Hematopoietic multipotent progenitor cell treated with erythropoietin and hydrocortisone succinate and interleukin-3 and kit ligand, for 4 days (in vitro differentiated cells): ENCODE data around the gene SUN1.

Experiments used
- DNase-seq: peaks from one replicate; pipeline ENCODE4 v3.0.0-alpha.2; 2015

Gene SUN1

GRCh38 chr7:909358-910329 lies 77.4 kb downstream of the SUN1 start:
- DNase-seq = peak; percentile 87

GRCh38 chr7:910441-910861 lies 78.2 kb downstream of the SUN1 start:
- DNase-seq = no peak

DNA sequence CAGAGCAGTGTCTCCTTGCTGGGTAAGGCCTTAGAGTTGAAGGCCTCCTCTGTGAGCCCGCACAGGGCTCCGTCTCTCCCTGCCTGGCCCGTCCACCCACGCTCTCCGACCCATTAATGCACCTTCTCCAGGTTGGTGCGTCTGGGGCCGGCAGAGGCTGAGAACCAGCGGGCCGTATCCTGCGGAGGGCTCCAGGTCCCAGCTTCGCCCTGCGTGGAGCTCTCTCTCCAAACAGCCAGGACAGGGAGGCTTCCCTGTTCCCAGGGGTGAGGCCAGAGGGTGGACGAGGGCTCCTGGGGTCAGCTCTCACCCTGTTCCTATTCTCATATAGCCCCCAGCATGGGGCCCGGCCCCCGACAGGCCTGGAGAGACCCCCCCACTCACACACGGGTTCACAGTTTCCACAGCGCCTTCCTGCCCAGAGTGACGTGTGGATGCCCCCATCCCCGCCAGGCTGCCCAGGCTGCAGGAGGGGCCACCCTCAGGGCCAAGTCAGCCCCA lies 78.7 kb downstream of the SUN1 start:
- no peak for DNase-seq

DNA sequence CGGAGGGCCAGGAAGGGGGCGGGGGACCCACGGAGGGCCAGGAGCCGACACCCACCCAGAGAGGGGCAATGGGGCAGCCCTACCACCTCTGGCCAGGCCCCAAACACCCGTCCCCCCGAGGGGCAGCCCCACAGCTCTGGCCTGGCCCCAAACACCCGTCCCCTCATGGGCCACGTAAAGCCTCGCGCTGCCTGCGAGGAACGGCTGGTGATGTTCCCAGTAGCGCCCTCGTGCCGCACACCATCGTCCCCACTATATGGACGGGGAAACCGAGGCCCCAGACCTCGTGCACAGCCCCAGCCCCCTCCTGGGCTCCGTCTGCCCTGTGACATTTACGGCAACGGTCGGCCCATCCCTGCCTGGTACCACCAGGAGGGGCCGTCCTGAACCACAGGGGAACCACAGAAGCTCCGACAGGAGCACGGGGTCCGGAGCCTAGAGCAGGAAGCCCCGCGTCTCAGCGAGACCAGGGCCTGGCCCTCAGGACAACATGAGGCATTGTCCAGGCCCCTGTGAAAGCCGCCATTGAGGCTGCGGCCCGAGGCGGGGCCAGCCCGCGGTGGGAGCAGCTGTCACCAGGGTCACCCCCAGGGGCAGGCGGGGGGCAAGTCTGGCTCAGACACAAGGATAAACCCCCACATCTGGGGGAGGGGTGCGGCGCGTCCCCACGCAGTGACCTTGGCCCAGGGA lies 79.7 kb downstream of the SUN1 start:
- no peak for DNase-seq

DNA sequence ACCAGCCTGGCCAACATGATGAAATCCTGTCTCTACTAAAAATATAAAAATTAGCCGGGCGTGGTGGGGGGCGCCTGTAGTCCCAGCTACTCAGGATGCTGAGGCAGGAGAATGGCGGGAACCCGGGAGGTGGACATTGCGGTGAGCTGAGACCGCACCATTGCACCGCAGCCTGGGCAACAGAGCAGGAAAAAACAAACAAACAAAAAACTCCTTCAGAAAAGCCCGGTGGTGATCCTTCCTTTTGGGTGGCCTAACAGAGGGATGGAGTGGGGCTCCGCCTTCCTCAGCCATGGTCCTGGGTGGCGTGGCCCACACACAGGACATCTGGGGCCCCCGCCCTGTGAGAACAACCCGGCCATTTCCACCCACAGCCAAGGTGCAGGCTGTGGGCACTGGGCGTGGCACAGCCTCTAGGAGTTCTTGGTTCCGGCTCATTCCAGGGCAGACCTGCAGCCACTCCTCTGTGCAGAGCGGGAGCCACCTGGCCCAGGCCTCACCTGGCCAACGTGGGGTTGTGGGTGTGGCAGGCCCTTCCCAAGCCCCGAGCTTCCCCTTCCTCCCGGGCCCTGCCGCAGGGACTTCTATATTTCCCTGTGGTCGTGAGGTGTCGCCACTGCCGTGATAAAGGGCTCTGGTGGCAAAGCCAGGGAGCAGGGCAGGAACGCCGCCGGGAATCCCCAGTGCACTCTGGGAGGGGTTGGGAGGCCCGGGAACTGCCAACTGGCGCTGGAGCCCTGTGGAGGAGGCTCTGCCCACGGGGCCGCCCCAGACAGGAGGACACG lies 81.7 kb downstream of the SUN1 start:
- DNase-seq = no peak

GRCh38 chr7:914521-915194 lies 82.4 kb downstream of the SUN1 start:
- DNase-seq = no peak

GRCh38 chr7:915291-916218 lies 83.3 kb downstream of the SUN1 start:
- no peak for DNase-seq

DNA sequence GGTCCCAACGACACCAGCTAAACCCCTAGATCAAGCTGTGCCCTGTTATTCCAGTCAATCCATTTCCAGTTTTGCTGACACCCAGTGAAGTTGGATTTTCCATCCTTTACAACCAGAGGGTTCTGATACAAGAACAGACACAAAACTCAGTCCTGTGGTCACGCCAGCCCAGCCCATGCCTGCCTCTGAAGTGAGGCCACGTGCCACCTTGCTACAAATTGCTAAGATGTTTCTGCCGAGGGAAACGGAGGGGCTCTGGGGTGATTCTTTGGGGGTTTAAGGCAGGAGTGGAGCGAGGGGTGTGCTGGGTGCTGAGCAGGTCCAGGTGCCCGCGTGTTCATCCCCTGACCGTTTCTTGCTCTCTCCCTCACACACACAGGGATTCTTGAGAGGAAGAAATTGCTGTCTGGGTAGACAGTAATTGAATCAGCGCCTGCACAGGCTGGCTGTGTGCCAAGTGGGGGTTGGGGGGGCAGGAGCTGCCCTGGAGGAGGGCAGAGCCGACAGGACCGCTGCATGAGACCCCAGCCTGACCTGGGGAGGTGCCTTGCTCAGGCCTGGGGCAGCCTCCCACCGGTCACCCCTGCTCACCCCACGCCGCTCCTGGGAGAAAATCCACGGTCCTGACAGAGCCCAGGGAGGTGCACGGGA lies 84.1 kb downstream of the SUN1 start:
- DNase-seq = no peak

GRCh38 chr7:917255-918117 lies 85.2 kb downstream of the SUN1 start:
- DNase-seq = no peak

DNA sequence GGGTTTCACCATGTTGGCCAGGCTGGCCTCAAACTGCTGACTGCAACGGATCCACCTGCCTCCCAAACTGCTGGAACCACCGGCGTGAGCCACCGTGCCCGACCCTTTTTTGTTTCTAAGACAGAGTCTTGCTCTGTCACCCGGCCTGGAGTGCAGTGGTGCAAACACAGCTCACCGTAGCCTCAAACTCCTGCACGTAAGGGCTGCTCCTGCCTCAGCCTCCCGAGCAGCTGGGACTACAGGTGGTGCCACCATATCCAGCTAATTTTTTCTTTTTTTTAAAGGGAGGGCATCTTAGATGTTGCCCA lies 85.8 kb downstream of the SUN1 start:
- no peak for DNase-seq

DNA sequence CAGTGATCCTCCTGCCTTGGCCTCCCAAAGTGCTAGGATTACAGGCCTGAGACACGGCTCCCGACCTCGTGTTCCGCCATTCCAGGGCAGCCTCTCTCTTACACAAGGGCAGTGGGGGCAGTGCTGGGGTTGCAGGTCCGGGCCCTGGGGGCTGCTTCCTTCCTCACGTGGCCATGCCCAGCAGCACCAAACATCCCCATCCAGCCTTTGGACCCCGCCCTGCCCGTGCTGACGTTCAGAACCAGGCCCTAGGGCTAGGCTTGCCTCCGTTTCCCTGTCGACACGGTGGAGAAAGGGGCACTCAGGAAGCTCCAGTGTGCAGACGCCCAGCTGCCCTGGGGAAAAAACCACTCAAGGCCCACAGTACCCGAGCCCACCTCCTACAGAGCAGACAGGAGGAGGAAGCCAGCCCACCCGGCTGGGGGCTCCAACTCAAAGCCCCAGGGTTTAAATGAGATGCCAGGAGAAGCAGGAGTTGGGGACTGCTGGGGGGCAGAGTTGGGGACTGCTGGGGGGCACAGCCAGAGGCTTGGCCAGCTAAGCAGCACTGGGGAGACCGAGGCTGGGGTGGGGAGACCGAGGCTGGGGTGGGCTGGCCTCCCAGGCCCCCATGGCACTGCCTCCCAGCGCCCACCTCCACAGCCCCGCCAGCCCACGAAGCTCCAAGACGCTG lies 86.3 kb downstream of the SUN1 start:
- DNase-seq = no peak

GRCh38 chr7:919114-919442 lies 86.8 kb downstream of the SUN1 start:
- DNase-seq = no peak

DNA sequence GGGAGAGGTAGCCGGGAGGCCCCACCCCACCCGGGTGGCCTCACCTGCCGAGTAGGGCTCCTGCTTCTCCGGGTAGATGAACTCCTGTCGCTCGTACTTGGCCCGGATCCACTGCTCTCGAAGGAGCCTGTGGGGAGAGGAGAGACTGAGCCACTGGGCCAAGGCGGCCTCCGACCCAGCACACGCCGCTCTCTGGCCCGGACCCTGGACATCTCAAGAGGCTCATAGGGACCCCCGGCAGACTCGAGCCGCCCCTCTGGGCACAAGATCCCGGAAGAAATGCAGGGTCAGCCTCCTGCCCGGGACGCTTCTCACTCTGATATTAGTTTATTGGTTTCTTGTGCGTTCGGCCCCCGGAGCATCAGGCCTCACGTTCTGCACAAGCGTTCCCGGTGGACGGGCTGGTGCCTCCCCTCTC lies 87.7 kb downstream of the SUN1 start:
- no peak for DNase-seq

GRCh38 chr7:920351-921070 lies 88.2 kb downstream of the SUN1 start:
- DNase-seq = no peak

DNA sequence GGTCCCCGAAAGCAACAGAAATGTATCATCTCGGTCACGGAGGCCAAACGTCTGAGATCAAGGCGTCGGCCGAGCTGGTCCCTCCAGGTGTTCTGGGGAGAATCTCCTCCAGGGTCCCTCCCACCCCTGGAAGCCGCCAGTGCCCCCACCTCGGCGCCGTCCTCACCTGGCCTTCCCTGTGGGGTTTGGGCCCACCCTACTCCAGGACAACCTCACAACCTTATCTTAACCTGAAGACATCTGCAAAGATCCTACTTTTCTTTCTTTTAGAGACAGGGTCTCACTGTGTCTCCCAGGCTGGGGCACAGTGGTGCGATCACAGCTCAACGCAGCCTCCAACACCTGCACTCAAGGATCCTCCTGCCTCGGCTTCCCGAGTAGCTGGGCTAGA lies 88.8 kb downstream of the SUN1 start:
- DNase-seq = no peak

DNA sequence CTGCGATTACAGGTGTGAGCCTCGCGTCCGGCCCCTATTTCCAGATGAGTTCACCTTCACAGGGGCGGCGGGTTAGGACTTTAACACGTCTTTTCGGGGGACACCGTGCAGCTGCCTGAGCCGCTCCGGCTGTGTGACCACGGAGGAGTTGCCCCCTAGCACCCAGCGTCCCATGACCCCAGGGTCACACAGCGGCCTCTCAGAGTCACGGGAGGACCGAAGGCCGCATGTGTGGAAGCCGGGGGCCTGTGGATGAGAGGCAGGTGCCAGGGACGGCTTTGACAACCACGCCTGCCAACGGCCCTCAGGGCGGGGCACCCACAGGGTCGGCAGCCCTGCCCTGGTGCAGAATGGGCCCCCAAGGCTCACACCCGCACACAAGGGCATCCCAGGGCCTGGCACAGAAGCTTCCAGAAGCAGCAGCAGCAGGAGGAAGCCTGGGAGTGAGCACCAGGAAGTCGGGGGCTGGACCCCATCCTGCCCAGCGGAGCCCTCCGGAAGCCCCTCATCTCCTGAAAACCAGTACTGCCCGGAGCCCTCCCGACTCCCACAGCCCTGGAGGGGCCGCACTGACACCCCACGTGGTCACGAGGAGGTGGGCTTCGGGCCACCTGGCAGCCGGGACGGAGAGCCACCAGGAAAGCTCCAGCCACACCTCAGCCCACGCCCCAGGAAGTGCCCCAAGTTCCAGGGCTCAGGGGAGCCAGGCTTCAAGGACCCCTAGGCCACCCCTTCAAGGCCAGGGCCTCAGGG lies 89.5 kb downstream of the SUN1 start:
- DNase-seq = peak; percentile 59

- DNase-seq = peak; percentile 43
These were observed 90.2 kb downstream of the SUN1 start for GRCh38 chr7:922334-923107.
